IPS-15b (cell line): ENCODE data around the gene ATP7B.

ENCODE experiments used
- H3K27me3 ChIP-seq: one replicate; pipeline ENCODE4 v1.6.1; 2013; ENCODE audit warnings: low read length; ENCODE audit not compliant: control insufficient read depth, insufficient read depth
- H3K36me3 ChIP-seq: one replicate; pipeline ENCODE4 v1.6.1; 2013; ENCODE audit warnings: low read length; ENCODE audit not compliant: control insufficient read depth, insufficient read depth
- H3K4me1 ChIP-seq: one replicate; pipeline ENCODE4 v1.6.1; 2013; ENCODE audit warnings: mild to moderate bottlenecking, low read length; ENCODE audit not compliant: control insufficient read depth, insufficient read depth
- H3K4me3 ChIP-seq: one replicate; pipeline ENCODE4 v1.5.1; 2013; ENCODE audit warnings: low read depth, low read length
- H3K9ac ChIP-seq: one replicate; pipeline ENCODE4 v1.6.1; 2013; ENCODE audit warnings: low read depth, mild to moderate bottlenecking, low read length
- H3K9me3 ChIP-seq: one replicate; pipeline ENCODE4 v1.6.1; 2013; ENCODE audit warnings: mild to moderate bottlenecking, low read length; ENCODE audit not compliant: control insufficient read depth, insufficient read depth

Gene ATP7B

DNA sequence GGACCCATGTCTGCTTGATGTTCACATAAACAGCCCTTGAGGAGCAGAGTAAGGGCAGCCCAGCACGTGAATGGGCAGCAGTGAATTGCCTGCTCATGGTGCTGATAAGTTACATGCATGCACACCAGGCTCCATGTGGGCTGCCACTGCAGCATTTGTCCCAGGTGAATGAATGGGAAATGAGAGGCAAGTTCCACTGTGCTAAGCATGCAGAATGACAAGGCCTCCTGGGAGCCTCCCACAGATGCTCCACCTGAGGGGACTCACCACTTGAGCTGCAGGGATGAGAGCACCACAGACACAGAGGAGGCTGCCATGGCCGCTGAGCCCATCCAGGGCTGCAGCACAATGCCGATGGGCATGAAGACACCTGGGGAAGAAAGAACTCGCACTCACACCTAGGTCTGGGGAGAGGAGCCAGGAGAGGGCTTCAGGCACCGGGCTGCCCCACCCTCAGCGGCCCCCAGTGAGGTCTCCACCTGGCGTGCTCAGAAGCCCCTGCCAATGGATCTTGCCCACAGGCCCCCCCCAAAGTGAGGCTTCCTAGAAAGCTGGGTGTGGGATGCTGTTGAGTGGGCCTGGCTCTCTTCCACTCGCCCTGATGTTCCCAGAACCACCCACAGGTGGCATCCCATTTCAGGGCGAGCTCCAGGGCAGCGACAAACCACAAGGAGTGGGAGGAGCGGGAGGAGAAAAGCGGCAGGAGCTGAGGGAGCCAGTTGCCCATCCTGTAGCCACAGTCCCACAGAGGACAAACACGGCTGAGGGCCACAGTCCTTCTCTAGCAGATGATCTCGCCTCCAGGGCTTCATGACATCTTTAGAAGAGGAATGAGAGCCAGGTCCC, 75.7 kb downstream of the ATP7B start:
- H3K27me3 ChIP-seq = no peaks in the 10 kb centered on the region
- no peaks in the 10 kb centered on the region for H3K4me1 ChIP-seq
- no peaks in the 10 kb centered on the region for H3K9me3 ChIP-seq
- H3K36me3 ChIP-seq = peaks cover 4% of the 10 kb centered on the region
- no peak overlapping the region for H3K4me3 ChIP-seq
- H3K9ac ChIP-seq = no peak overlapping the region

DNA sequence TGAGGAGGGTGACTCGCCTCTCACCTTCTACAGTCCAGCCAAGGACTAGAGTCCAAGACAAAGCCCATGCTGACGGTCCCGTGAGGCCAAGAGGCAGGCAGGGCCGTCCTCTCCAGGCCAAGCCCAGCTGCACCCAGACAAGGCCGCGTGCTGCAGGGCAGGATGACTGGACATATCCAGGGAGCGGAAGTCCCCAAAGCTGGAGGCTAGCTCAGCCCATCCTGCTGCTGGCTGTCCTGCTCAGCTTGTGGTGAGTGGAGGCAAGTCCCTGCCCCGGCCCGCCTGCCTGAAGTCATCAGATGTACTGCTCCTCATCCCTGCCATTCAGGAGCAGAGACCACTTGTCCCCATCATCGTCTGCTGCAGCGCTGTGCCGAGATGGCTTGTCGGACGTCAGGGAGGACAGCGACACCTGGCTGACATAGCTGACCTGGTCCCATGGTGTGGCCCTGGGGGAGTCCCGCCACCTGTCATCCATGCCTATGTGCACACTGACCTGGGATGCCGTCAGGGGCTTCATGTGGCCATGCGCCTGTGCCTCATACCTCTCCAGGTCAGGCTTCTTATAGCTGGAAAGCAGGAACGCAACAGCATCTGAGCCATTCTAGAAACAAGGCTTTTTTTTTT, 76.7 kb downstream of the ATP7B start:
- Histone ChIP-seq H3K27me3 (no peaks in the 10 kb centered on the region), H3K9ac (no peak overlapping the region), H3K4me1 (no peaks in the 10 kb centered on the region), H3K36me3 (peaks cover 4% of the 10 kb centered on the region), H3K4me3 (no peak overlapping the region), H3K9me3 (no peaks in the 10 kb centered on the region)

DNA sequence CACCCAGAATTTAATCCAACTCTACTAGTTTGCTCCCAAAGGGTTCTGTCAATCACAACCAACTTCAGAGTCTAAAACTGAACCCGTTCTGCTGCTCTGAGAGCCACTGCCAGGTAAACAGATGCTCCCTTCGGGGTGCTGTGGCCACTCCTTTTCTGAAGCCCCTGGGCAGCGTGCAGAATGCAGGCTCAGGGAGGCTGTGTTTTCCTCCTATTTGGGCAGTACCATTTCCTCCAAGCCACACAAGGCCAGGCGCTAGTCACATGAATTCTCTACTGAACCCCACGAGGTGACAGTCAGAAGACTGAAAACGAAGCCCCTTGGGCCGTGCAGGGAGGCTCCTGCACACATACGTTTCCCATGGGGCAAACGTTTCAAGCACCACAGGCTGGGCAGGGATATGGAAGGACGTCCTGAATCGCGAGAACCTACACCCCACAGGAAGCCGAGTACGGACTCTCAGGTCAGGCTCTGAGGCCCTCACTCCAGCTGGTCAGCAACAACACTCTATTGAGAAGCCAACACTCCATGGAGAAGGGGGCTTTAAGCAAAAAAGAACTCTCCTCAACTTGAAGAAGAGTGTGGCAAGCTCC, 77.7 kb downstream of the ATP7B start:
- H3K36me3 ChIP-seq = peaks cover 4% of the 10 kb centered on the region
- no peaks in the 10 kb centered on the region for H3K27me3 ChIP-seq
- no peaks in the 10 kb centered on the region for H3K4me1 ChIP-seq
- no peak overlapping the region for H3K9ac ChIP-seq
- H3K9me3 ChIP-seq = no peaks in the 10 kb centered on the region
- no peak overlapping the region for H3K4me3 ChIP-seq

DNA sequence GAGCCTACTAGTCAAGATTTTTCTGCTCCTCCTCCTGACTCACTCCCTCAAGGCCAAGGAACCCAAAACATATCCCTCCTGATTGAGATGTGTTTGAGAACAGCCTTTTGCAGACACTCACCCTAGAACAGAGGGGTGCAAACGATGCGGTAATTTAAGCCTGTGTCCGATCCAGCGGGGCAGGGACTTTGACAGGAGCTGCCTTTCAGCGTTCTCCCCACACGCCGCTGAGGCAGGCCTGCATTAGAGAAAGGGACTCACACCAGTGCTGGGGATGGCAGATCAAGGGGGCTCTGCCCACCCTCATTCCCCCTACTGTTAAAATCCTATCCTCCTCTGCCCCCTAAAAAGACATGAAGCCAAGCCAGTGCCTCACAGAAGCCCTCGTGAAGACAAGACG, 79.0 kb downstream of the ATP7B start:
- Histone ChIP-seq H3K27me3 (no peaks in the 10 kb centered on the region), H3K9me3 (no peaks in the 10 kb centered on the region), H3K4me3 (no peak overlapping the region), H3K36me3 (peaks cover 4% of the 10 kb centered on the region), H3K4me1 (no peaks in the 10 kb centered on the region), H3K9ac (no peak overlapping the region)

DNA sequence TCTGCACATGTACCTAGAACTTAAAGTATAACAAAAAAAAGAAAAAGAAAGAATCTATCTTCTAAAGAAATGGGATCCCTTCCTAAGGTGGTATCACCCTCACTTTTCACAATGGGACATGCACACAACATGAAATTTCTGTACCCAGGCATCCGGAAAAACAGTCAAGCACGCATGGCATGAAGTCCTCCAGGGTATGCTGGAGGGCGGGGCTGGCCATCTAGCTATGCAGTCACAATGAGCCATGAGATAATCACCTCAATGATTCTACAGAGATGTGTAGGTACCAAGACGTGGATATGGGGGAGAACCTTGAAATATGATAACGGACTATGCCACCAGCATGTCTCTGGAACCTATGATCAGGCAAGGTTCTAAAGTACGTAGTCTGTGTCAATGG, 79.6 kb downstream of the ATP7B start:
- Histone ChIP-seq H3K27me3 (no peaks in the 10 kb centered on the region), H3K36me3 (peaks cover 4% of the 10 kb centered on the region), H3K4me1 (no peaks in the 10 kb centered on the region), H3K9ac (no peak overlapping the region), H3K9me3 (no peaks in the 10 kb centered on the region), H3K4me3 (no peak overlapping the region)

DNA sequence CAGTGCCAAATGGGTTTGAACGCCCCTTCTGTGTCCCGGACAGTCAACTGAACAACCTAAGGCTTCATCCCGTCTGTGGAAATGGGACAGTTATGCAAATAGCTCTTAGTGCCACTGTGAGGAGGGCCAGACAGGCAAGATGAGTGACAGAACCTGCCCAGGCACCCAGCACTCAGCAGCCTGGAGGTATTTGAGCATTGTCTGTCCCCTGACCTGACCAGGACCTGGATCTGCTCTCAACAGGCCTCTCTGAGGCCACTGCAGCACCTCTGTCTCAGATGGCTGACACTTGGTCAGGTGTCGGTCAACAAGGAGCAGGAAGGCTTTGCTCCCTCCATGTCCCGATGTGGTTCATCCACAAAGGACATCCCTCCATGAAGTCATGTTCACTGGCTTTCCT, 81.6 kb downstream of the ATP7B start:
- Histone ChIP-seq H3K4me3 (no peak overlapping the region), H3K9me3 (no peaks in the 10 kb centered on the region), H3K9ac (no peak overlapping the region), H3K36me3 (peaks cover 4% of the 10 kb centered on the region), H3K4me1 (no peaks in the 10 kb centered on the region), H3K27me3 (no peaks in the 10 kb centered on the region)

DNA sequence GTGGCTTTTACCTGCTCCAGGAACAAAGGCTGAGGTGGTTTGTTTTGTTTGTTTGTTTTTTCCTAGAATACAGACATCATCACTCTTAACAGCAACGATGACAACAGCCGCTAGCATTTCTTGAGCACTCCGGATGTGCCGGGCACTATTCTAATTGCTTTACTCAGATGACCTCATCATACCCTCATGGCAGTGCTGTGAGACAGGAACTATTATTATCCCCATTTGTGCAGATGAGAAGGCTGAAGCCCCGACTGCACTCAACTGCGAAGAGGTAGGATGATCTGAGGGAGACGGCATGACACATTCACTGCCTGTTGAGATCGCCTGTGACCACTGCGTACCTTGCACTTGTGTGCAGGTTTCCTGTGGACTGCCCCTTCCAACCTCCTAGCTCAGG, 83.0 kb downstream of the ATP7B start:
- no peaks in the 10 kb centered on the region for H3K9me3 ChIP-seq
- no peak overlapping the region for H3K9ac ChIP-seq
- H3K36me3 ChIP-seq = no peaks in the 10 kb centered on the region
- no peak overlapping the region for H3K4me3 ChIP-seq
- H3K4me1 ChIP-seq = no peaks in the 10 kb centered on the region
- H3K27me3 ChIP-seq = no peaks in the 10 kb centered on the region

DNA sequence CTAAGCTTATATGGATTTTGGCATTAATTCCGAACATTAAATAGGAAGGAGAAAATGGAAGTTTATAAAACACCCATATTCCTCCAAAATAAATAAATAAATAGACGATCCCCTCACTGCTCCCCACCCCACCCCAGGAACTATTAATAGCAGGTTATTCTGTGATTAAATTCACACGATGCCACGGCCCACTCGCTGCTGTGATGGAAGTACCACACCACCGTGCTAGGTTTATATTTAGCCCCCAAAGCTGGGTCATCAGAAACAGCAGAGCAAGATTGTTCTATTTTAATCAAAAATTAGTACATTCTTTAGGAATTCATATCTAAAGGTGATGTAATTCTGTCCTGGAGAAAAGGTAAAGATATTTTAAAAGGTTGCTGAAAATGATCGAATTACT, 84.1 kb downstream of the ATP7B start:
- no peaks in the 10 kb centered on the region for H3K36me3 ChIP-seq
- no peaks in the 10 kb centered on the region for H3K9me3 ChIP-seq
- no peak overlapping the region for H3K9ac ChIP-seq
- H3K27me3 ChIP-seq = no peaks in the 10 kb centered on the region
- no peaks in the 10 kb centered on the region for H3K4me1 ChIP-seq
- no peak overlapping the region for H3K4me3 ChIP-seq

DNA sequence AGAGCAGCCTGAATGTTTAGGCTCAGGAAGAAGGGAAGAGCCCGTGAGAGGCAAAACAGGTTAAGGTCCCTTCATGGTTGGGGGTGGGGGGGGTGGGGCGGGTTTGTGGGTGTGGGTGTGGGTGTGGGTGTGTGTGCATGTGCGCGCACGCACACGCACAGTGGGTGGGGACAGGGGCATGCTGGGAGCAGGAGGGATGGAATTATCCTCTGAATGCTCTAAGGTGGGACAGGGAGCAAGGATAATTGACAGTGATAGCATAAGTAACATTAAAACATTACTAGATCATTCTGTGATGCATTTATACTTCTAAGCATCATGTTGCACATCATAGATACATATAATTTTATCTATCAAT, 84.7 kb downstream of the ATP7B start:
- H3K9ac ChIP-seq = no peak overlapping the region
- H3K36me3 ChIP-seq = no peaks in the 10 kb centered on the region
- H3K4me3 ChIP-seq = no peak overlapping the region
- no peaks in the 10 kb centered on the region for H3K4me1 ChIP-seq
- no peaks in the 10 kb centered on the region for H3K27me3 ChIP-seq
- H3K9me3 ChIP-seq = no peaks in the 10 kb centered on the region

DNA sequence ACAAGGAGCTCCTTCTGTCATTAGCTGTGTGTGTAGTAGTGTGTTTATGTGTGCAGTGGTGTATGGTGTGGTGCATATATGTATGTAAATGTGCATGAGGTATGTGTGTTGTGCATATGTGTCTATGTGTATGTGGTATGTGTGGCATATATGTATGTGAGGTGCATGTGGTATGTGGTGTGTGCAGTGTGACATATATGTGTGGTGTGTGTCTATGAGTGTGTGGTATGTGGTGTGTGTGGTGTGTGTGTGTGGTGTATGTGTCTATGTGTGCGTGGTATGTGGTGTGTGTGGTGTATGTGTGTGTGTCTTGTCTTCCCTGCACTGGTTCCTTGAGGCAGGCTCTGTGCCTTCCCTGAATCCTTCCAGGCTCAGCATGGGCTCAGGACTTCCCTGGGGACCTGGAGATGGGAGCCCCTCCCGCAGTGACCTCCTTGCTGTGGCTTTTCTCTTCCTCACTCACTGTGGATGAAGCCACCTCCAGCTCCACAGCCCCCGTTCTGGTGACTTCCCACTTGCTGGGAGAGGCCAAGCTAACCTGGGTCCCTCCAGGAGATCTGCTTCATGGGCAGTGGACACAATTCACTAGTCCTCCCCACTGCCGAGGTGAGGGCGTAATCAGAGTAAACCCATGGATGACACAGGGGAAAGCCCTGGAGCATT, 85.3 kb downstream of the ATP7B start:
- no peaks in the 10 kb centered on the region for H3K36me3 ChIP-seq

DNA sequence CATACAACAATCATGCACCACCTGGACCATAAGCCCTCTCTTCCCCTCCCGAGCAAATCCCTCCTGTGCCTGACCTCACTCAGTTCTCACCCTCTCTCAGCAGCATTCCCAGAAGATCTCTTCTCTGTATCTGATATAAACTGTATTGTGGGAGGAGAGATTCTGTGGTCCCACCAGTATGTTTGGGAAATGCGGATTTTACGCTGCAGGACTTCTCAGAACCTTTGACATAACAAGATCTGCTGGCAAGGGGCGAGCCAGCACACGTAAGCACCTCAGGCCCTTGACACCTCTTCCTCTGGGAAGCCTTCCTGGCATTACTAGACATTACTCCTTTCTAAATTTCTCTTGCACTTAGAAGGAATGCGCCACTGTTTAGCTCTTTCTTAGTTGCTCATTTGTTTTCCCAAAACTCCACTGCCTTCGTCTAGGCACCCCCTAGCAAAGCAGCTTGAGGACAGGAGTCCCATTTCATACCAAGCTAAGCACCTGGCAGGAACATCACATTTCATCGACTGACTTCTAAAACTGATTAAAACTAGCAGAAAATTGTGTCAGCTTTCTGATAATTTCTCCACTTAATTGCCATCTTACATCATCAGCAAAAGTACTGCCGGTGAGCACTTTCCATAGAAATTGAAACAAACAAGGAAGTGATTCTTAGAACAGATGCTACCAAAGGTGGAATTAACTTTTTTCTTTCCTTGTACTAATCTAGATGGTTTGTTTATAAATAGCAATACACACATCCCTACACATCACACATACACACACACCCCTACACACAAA, 86.3 kb downstream of the ATP7B start:
- H3K9me3 ChIP-seq = no peaks in the 10 kb centered on the region
- H3K4me1 ChIP-seq = no peaks in the 10 kb centered on the region
- H3K27me3 ChIP-seq = no peaks in the 10 kb centered on the region
- H3K4me3 ChIP-seq = no peak overlapping the region
- H3K9ac ChIP-seq = no peak overlapping the region
- H3K36me3 ChIP-seq = no peaks in the 10 kb centered on the region

More for the DNA sequence above, 85.3 kb downstream of the ATP7B start:
- Histone ChIP-seq H3K9ac (no peak overlapping the region), H3K4me3 (no peak overlapping the region), H3K4me1 (no peaks in the 10 kb centered on the region), H3K9me3 (no peaks in the 10 kb centered on the region), H3K27me3 (no peaks in the 10 kb centered on the region)
